ENCODE results near the gene WDR88. TPM values are rescaled to one million over a fixed set of nuclear protein-coding genes. Genes with fewer than 3 reads are reported as not detected.

Gene WDR88
- total and polyA plus RNA-seq, 2 of the 13 experiments (the other 11 are each of a cell fraction or from before 2014, with no cell fraction given): not detected

DNA sequence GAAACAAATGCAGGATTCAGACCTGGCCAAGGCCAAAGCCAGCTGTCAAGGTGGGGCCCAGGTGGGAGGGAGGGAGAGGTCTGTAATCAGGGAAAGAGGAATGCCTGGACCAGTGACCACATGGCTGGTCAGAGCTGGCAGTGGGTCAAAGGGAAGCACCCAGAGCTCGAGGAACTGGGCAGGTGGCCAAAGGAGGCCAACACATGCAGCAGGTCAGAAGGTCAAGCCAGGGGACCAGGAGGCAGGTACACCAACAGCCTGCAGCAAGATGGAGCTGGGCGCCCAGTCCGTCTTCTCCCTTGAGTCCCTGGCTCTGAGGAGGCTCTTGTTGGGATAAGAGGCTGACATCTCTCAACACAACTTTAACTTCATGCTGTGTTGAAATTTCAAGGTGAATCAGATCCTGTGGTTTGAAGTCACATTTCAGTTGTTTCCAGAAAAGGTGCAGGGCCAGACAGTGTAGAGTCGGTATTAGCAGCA lies 33.8 kb upstream of the WDR88 start (continued):
- TF ChIP-seq PATZ1 (CRISPR knock-in tag; IDR thresholded peaks at IDR 0.05) (peak; percentile 68), ZNF614 (CRISPR knock-in tag; IDR thresholded peaks at IDR 0.05; ENCODE audit: borderline replicate concordance) (no peak), PPARG (CRISPR knock-in tag; conservative IDR thresholded peaks at IDR 0.05) (peak; percentile 98), ZNF879 (CRISPR knock-in tag; IDR thresholded peaks at IDR 0.05) (no peak), ZNF136 (CRISPR knock-in tag; IDR thresholded peaks at IDR 0.05; ENCODE audit: low read depth) (no peak), ZFP41 (CRISPR knock-in tag; IDR thresholded peaks at IDR 0.05; ENCODE audit: borderline replicate concordance) (no peak), KLF15 (CRISPR knock-in tag; IDR thresholded peaks at IDR 0.05; ENCODE audit: borderline replicate concordance) (no peak), ZFP37 (CRISPR knock-in tag; IDR thresholded peaks at IDR 0.05; ENCODE audit: borderline replicate concordance) (no peak), HDAC2 (CRISPR knock-in tag; IDR thresholded peaks at IDR 0.05) (peak; percentile 68), ZNF543 (CRISPR knock-in tag; IDR thresholded peaks at IDR 0.05) (no peak), ZBTB37 (CRISPR knock-in tag; IDR thresholded peaks at IDR 0.05) (no peak), ZNF224 (CRISPR knock-in tag; IDR thresholded peaks at IDR 0.05) (no peak), SALL1 (CRISPR knock-in tag; IDR thresholded peaks at IDR 0.05) (peak; percentile 89), ZBTB4 (CRISPR knock-in tag; IDR thresholded peaks at IDR 0.05; ENCODE audit: borderline replicate concordance) (peak; percentile 59; the same call in 1 of the 2 replicates), ZNF263 (CRISPR knock-in tag; IDR thresholded peaks at IDR 0.05) (no peak), GTF2F1 (IDR thresholded peaks at IDR 0.05; ENCODE audit: low read length) (no peak), ZNF674 (CRISPR knock-in tag; IDR thresholded peaks at IDR 0.05; ENCODE audit: low read depth) (no peak), ZNF552 (CRISPR knock-in tag; IDR thresholded peaks at IDR 0.05; ENCODE audit: borderline replicate concordance) (no peak), ZSCAN30 (CRISPR knock-in tag; IDR thresholded peaks at IDR 0.05) (no peak)
- TF ChIP-seq, protein P1, sequence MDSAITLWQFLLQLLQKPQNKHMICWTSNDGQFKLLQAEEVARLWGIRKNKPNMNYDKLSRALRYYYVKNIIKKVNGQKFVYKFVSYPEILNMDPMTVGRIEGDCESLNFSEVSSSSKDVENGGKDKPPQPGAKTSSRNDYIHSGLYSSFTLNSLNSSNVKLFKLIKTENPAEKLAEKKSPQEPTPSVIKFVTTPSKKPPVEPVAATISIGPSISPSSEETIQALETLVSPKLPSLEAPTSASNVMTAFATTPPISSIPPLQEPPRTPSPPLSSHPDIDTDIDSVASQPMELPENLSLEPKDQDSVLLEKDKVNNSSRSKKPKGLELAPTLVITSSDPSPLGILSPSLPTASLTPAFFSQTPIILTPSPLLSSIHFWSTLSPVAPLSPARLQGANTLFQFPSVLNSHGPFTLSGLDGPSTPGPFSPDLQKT (CRISPR knock-in tag; IDR thresholded peaks at IDR 0.05; ENCODE audit: borderline replicate concordance): no peak
- TF ChIP-seq, protein P2, sequence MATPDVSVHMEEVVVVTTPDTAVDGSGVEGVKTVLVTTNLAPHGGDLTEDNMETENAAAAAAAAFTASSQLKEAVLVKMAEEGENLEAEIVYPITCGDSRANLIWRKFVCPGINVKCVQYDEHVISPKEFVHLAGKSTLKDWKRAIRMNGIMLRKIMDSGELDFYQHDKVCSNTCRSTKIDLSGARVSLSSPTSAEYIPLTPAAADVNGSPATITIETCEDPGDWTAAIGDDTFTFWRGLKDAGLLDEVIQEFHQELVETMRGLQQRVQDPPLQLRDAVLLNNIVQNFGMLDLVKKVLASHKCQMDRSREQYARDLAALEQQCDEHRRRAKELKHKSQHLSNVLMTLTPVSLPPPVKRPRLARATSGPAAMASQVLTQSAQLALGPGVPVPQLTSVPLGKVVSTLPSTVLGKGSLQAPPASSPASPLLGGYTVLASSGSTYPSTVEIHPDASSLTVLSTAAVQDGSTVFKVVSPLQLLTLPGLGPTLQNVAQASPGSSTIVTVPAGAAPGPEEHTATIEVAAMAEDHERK (CRISPR knock-in tag; IDR thresholded peaks at IDR 0.05; ENCODE audit: low read depth): no peak
